Vagina (tissue), 2 donors: ENCODE results near the gene CCDC28A. TPM values are rescaled to one million over a fixed set of nuclear protein-coding genes. Genes with fewer than 3 reads are reported as not detected.

ENCODE experiments used
- DNase-seq, 2 donors: peaks; one replicate each; pipeline ENCODE4 v3.0.0-alpha.2; 2017; ENCODE audit errors: extremely low spot score in 2 of 2
- H3K27ac ChIP-seq: fragments of 200-600 bp; sonication (generic); one replicate; pipeline ENCODE4 v1.5.1; 2019
- H3K27me3 ChIP-seq: fragments of 200-600 bp; sonication (generic); one replicate; pipeline ENCODE4 v1.5.1; 2019
- H3K36me3 ChIP-seq, 2 donors: fragments of 200-600 bp; sonication (generic); one replicate each; pipeline ENCODE4 v1.5.1; 2017 to 2019
- H3K4me1 ChIP-seq: fragments of 200-600 bp; sonication (generic); one replicate; pipeline ENCODE4 v1.5.1; 2019
- H3K4me3 ChIP-seq, 2 donors: fragments of 200-600 bp; sonication (generic); 1 replicate in 1 of 2; 2 replicates in 1 of 2; pipeline ENCODE4 v1.5.1; 2016 to 2019
- H3K9me3 ChIP-seq: fragments of 200-600 bp; sonication (generic); one replicate; pipeline ENCODE4 v1.5.1; 2019
- CTCF ChIP-seq, 3 experiments: fragments of 450-650 bp in 2 of 3; fragments of 200-600 bp in 1 of 3; sonication (generic) in 1 of 3; IDR thresholded peaks; one replicate each; pipeline ENCODE4 v1.5.1; 2017 to 2019; ENCODE audit warnings: antibody characterized with exemption in 3 of 3, mild to moderate bottlenecking in 2 of 3, moderate library complexity in 2 of 3
- POLR2A ChIP-seq, 2 donors: fragments of 450-650 bp; IDR thresholded peaks; one replicate each; pipeline ENCODE4 v1.6.1; 2017; ENCODE audit warnings: antibody characterized with exemption in 2 of 2, mild to moderate bottlenecking in 2 of 2, moderate library complexity in 2 of 2
- POLR2AphosphoS5 ChIP-seq, 2 donors: sonication (generic); formaldehyde crosslinking; IDR thresholded peaks; one replicate each; pipeline ENCODE4 v1.9.0; 2017; ENCODE audit warnings: antibody characterized with exemption in 2 of 2, mild to moderate bottlenecking in 2 of 2, low read depth in 1 of 2; ENCODE audit not compliant: insufficient read depth in 1 of 2
- intact Hi-C: fragments of 100-400 bp; cut with DNase I; formaldehyde crosslinking; loops from one replicate; pipeline ENCODE4 v1.15.1; 2023
- total RNA-seq: library from RNA; depleted of rRNA; stranded (reverse); fragments of >200 nt; gene quantifications from one replicate; pipeline ENCODE4 v1.2.3, GENCODE V29; 2016

CCDC28A gene
- total RNA-seq, 1 donor from 2014 or later = 11.0 TPM

GRCh38 chr6:138806889-138807288 lies 33.3 kb downstream of the CCDC28A start:
- no peak for TF ChIP-seq POLR2A (IDR thresholded peaks at IDR 0.05)
- TF ChIP-seq CTCF (IDR thresholded peaks at IDR 0.05) = no peak
- TF ChIP-seq POLR2AphosphoS5 (IDR thresholded peaks at IDR 0.05; ENCODE audit: insufficient read depth in 1 of 2, low read depth in 1 of 2) = no peak
- H3K4me3 ChIP-seq = no peak overlapping the region
- no peak overlapping the region for H3K27ac ChIP-seq
- intact Hi-C loops = no loop called here
- H3K27me3 ChIP-seq = no peaks in the 10 kb centered on the region
- DNase-seq = no peak
- no peaks in the 10 kb centered on the region for H3K4me1 ChIP-seq
- no peaks in the 10 kb centered on the region for H3K36me3 ChIP-seq
- no peaks in the 10 kb centered on the region for H3K9me3 ChIP-seq

GRCh38 chr6:138809677-138810076 lies 36.1 kb downstream of the CCDC28A start:
- Histone ChIP-seq H3K9me3 (no peaks in the 10 kb centered on the region), H3K4me1 (no peaks in the 10 kb centered on the region), H3K27me3 (no peaks in the 10 kb centered on the region), H3K27ac (no peak overlapping the region), H3K4me3 (no peak overlapping the region), H3K36me3 (no peaks in the 10 kb centered on the region)
- TF ChIP-seq CTCF (IDR thresholded peaks at IDR 0.05) = no peak
- TF ChIP-seq POLR2A (IDR thresholded peaks at IDR 0.05) = no peak
- TF ChIP-seq POLR2AphosphoS5 (IDR thresholded peaks at IDR 0.05; ENCODE audit: insufficient read depth in 1 of 2, low read depth in 1 of 2) = no peak
- no peak for DNase-seq
- intact Hi-C loops = loop anchor here (10.0 kb wide), 1 partner anchor 555 kb away; no protein-coding TSS in a partner anchor

- H3K27me3 ChIP-seq = no peaks in the 10 kb centered on the region
- no peak overlapping the region for H3K4me3 ChIP-seq
- no peaks in the 10 kb centered on the region for H3K9me3 ChIP-seq
- no peaks in the 10 kb centered on the region for H3K36me3 ChIP-seq
- TF ChIP-seq CTCF (IDR thresholded peaks at IDR 0.05) (no peak), POLR2A (IDR thresholded peaks at IDR 0.05) (no peak), POLR2AphosphoS5 (IDR thresholded peaks at IDR 0.05; ENCODE audit: insufficient read depth in 1 of 2, low read depth in 1 of 2) (no peak)
- H3K4me1 ChIP-seq = no peaks in the 10 kb centered on the region
- no peak overlapping the region for H3K27ac ChIP-seq
- no peak for DNase-seq
- intact Hi-C loops = loop anchor here (10.0 kb wide), 1 partner anchor 553 kb away; no protein-coding TSS in a partner anchor
Measured at GRCh38 chr6:138811866-138812265, 38.3 kb downstream of the CCDC28A start.

GRCh38 chr6:138814179-138814834 lies 40.7 kb downstream of the CCDC28A start:
- H3K4me3 ChIP-seq = no peak overlapping the region
- H3K4me1 ChIP-seq = peaks cover 9% of the 10 kb centered on the region
- no peak overlapping the region for H3K27ac ChIP-seq
- H3K36me3 ChIP-seq = no peaks in the 10 kb centered on the region
- DNase-seq = no peak
- no peaks in the 10 kb centered on the region for H3K9me3 ChIP-seq
- no peaks in the 10 kb centered on the region for H3K27me3 ChIP-seq
- intact Hi-C loops = loop anchor here (10.0 kb wide), 1 partner anchor 550 kb away; no protein-coding TSS in a partner anchor
- TF ChIP-seq POLR2A (IDR thresholded peaks at IDR 0.05) = no peak
- no peak for TF ChIP-seq POLR2AphosphoS5 (IDR thresholded peaks at IDR 0.05; ENCODE audit: insufficient read depth in 1 of 2, low read depth in 1 of 2)
- no peak for TF ChIP-seq CTCF (IDR thresholded peaks at IDR 0.05)

GRCh38 chr6:138815221-138815620 lies 41.7 kb downstream of the CCDC28A start:
- Histone ChIP-seq H3K27me3 (no peaks in the 10 kb centered on the region), H3K36me3 (no peaks in the 10 kb centered on the region), H3K4me1 (peaks cover 9% of the 10 kb centered on the region), H3K27ac (no peak overlapping the region), H3K9me3 (no peaks in the 10 kb centered on the region), H3K4me3 (no peak overlapping the region)
- no peak for DNase-seq
- intact Hi-C loops = loop anchor here (5.0 to 10.0 kb wide), 2 partner anchors 172 to 550 kb away; partner anchors contain the start of gene REPS1
- no peak for TF ChIP-seq POLR2AphosphoS5 (IDR thresholded peaks at IDR 0.05; ENCODE audit: insufficient read depth in 1 of 2, low read depth in 1 of 2)
- TF ChIP-seq POLR2A (IDR thresholded peaks at IDR 0.05) = no peak
- no peak for TF ChIP-seq CTCF (IDR thresholded peaks at IDR 0.05)
